HCT116 (cell line): Measurements from ENCODE around the gene MUC4.

Experiments
- CTCF ChIP-seq, 3 experiments: fragments of 200-600 bp in 1 of 3; sonication (generic) in 1 of 3; IDR thresholded peaks in 2 of 3; conservative IDR thresholded peaks in 1 of 3; 2 replicates each; pipeline ENCODE4 v1.5.1; 2012 to 2017; ENCODE audit warnings: low read depth in 2 of 3, low read length in 2 of 3, antibody characterized with exemption in 1 of 3, borderline replicate concordance in 1 of 3, control low read depth in 1 of 3, mild to moderate bottlenecking in 1 of 3, mixed read lengths in 1 of 3, mixed run types in 1 of 3, moderate library complexity in 1 of 3; ENCODE audit not compliant: insufficient read depth in 1 of 3
- JUND ChIP-seq: IDR thresholded peaks from 2 replicates; pipeline ENCODE4 v1.6.1; 2012
- POLR2A ChIP-seq: IDR thresholded peaks from 2 replicates; pipeline ENCODE4 v1.7.0; 2011; ENCODE audit warnings: borderline replicate concordance; ENCODE audit not compliant: insufficient read depth, insufficient read length; ENCODE audit errors: extremely low read depth
- POLR2AphosphoS5 ChIP-seq: IDR thresholded peaks from 2 replicates; pipeline ENCODE4 v1.6.1; 2011; ENCODE audit warnings: mild to moderate bottlenecking, low read depth, low read length, moderate library complexity
- TF ChIP-seq, protein P1 (sequence below): IDR thresholded peaks from 2 replicates; pipeline ENCODE4 v1.6.1; 2012; ENCODE audit warnings: low read depth
- TF ChIP-seq, protein P2 (sequence below): IDR thresholded peaks from 2 replicates; pipeline ENCODE4 v1.6.1; 2012

DNA sequence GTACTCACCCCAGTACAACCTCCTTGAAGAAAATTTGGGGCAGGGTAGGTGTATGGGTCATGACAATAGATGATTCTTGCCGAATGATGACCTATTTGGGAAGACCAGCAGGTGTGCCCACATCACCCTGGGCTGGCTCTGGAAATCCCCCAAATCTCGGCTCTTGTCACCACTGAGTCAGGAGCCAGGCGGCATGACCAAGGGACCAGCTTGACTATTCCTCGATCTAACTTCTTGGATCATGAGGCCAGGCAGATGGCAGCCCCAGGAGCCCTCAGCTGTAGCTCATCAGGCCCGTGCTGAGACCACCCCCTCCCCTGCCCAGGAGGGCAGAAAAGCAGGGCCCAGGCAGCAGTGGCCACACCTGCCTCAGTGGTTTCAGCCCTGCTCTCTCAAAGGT lies 9.2 kb upstream of the MUC4 start:
- TF ChIP-seq POLR2A = no peak
- no peak for TF ChIP-seq CTCF (IDR thresholded peaks at IDR 0.05 in 2 of 3, conservative IDR thresholded peaks at IDR 0.05 in 1 of 3; ENCODE audit: borderline replicate concordance in 1 of 3, insufficient read depth in 1 of 3, low read depth in 2 of 3, low read length in 2 of 3)
- TF ChIP-seq JUND = no peak
- TF ChIP-seq, protein P1, sequence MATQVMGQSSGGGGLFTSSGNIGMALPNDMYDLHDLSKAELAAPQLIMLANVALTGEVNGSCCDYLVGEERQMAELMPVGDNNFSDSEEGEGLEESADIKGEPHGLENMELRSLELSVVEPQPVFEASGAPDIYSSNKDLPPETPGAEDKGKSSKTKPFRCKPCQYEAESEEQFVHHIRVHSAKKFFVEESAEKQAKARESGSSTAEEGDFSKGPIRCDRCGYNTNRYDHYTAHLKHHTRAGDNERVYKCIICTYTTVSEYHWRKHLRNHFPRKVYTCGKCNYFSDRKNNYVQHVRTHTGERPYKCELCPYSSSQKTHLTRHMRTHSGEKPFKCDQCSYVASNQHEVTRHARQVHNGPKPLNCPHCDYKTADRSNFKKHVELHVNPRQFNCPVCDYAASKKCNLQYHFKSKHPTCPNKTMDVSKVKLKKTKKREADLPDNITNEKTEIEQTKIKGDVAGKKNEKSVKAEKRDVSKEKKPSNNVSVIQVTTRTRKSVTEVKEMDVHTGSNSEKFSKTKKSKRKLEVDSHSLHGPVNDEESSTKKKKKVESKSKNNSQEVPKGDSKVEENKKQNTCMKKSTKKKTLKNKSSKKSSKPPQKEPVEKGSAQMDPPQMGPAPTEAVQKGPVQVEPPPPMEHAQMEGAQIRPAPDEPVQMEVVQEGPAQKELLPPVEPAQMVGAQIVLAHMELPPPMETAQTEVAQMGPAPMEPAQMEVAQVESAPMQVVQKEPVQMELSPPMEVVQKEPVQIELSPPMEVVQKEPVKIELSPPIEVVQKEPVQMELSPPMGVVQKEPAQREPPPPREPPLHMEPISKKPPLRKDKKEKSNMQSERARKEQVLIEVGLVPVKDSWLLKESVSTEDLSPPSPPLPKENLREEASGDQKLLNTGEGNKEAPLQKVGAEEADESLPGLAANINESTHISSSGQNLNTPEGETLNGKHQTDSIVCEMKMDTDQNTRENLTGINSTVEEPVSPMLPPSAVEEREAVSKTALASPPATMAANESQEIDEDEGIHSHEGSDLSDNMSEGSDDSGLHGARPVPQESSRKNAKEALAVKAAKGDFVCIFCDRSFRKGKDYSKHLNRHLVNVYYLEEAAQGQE = no peak
- TF ChIP-seq, protein P2, sequence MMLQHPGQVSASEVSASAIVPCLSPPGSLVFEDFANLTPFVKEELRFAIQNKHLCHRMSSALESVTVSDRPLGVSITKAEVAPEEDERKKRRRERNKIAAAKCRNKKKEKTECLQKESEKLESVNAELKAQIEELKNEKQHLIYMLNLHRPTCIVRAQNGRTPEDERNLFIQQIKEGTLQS = no peak
- TF ChIP-seq POLR2AphosphoS5 = no peak
